Measurements from ENCODE around the gene HTRA3.

Gene HTRA3

GRCh38 chr4:8255698-8256441 is 13.7 kb upstream of the HTRA3 start:
- TF ChIP-seq, protein P1, sequence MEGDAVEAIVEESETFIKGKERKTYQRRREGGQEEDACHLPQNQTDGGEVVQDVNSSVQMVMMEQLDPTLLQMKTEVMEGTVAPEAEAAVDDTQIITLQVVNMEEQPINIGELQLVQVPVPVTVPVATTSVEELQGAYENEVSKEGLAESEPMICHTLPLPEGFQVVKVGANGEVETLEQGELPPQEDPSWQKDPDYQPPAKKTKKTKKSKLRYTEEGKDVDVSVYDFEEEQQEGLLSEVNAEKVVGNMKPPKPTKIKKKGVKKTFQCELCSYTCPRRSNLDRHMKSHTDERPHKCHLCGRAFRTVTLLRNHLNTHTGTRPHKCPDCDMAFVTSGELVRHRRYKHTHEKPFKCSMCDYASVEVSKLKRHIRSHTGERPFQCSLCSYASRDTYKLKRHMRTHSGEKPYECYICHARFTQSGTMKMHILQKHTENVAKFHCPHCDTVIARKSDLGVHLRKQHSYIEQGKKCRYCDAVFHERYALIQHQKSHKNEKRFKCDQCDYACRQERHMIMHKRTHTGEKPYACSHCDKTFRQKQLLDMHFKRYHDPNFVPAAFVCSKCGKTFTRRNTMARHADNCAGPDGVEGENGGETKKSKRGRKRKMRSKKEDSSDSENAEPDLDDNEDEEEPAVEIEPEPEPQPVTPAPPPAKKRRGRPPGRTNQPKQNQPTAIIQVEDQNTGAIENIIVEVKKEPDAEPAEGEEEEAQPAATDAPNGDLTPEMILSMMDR (IDR thresholded peaks at IDR 0.05; ENCODE audit: low read depth, low read length), result no peak
- H3K4me3 ChIP-seq (replicated peaks in 1 of 2; ENCODE audit: low read depth in 2 of 2, low read length in 2 of 2), result no peak overlapping the region
- DNase-seq (ENCODE audit: low read depth in 2 of 2), result peak in 1 of 2 donors; percentile 59

DNA sequence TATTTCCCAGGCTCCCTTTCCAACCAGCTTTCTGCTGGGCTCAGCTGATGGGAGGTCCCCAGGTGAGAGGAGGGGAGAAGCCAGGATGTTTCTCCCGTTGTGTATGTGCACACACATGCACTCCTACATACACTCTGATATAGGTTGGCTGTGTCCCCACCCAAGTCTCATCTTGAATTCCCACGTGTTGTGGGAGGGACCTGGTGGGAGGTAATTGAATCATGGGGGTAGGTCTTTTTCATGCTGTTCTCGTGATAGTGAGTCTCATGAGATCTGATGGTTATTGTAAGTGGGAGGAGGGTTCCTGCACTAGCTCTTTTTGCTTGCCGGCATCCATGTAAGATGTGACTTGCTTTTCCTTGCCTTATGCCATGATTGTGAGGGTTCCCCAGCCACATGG is 11.7 kb upstream of the HTRA3 start:
- H3K4me3 ChIP-seq (replicated peaks in 1 of 2; ENCODE audit: low read depth in 2 of 2, low read length in 2 of 2), result no peak overlapping the region
- TF ChIP-seq, protein P1 (IDR thresholded peaks at IDR 0.05; ENCODE audit: low read depth, low read length), result no peak
- DNase-seq (ENCODE audit: low read depth in 2 of 2), result no peak

DNA sequence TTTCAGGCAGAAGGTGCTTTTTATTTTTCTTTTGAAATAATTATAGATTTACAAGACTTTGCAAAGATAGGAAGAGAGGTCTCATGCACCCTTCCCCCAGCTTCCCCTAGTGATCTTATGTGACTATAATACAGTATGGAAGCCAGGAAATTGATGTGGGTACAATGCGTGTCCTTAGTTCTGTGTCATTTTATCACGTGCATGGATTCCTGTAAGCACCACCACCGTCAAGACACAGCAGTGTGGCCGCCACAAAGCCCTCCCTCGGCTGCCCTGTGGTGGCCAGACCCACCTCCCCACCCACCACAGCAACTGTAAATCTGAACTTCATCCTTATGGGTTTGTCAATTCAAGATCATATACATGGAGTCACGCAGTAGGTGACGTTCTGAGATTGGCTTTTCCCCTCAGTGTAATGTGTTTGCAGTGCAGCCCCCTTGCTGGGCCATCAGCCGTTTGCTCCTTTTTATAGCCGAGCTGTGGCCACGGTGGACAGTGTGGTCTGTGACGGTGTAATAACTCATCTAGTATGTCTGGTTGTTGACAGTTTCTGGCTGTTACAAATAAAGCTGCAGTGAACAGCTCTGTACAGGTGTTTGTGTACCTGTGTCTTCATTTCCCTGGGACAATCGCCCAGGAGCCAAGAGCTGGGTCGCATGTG is 10.9 kb upstream of the HTRA3 start:
- no peak for DNase-seq (ENCODE audit: low read depth in 2 of 2)
- TF ChIP-seq, protein P1 (IDR thresholded peaks at IDR 0.05; ENCODE audit: low read depth, low read length), result no peak
- no peak overlapping the region for H3K4me3 ChIP-seq (replicated peaks in 1 of 2; ENCODE audit: low read depth in 2 of 2, low read length in 2 of 2)

DNA sequence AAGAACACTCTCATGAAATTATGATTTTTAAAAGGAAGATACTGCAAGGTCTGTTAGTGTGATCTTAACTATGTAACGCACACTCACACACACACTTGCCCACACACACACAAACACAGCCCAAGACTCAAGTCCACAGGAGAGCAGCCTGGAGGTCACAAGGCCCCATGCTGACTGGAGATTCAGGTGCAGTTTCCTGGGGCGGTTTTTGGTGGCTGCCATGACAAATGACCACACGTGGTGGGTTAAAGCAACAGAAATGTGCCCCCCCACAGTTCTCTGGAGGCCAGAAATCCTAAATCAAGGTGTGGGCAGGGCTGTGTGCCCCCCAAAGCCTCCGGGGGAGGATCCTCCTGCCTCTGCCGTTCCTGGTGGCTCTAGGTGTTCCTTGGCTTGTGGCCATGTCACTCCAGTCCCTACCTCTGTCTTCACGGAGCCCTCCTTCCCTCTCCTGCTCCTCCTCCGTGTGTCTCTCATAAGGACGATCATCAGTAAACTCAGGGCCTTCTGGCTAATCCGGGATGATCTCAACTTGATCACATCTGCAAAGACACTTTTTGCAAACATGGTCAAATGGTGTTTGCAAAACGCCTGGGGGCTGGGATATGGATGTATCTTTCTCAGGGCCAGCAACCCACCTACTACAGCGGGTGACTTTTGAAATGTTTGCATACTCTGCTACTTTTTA is 9.7 kb upstream of the HTRA3 start:
- DNase-seq (ENCODE audit: low read depth in 2 of 2), result no peak

GRCh38 chr4:8260656-8261111 is 8.9 kb upstream of the HTRA3 start:
- no peak overlapping the region for H3K4me3 ChIP-seq (replicated peaks in 1 of 2; ENCODE audit: low read depth in 2 of 2, low read length in 2 of 2)
- peak; percentile 67 to 76 for DNase-seq (ENCODE audit: low read depth in 2 of 2)
- TF ChIP-seq, protein P1 (IDR thresholded peaks at IDR 0.05; ENCODE audit: low read depth, low read length), result no peak

More for the DNA sequence above, 9.7 kb upstream of the HTRA3 start:
- TF ChIP-seq, protein P1 (IDR thresholded peaks at IDR 0.05; ENCODE audit: low read depth, low read length), result no peak
- no peak overlapping the region for H3K4me3 ChIP-seq (replicated peaks in 1 of 2; ENCODE audit: low read depth in 2 of 2, low read length in 2 of 2)

DNA sequence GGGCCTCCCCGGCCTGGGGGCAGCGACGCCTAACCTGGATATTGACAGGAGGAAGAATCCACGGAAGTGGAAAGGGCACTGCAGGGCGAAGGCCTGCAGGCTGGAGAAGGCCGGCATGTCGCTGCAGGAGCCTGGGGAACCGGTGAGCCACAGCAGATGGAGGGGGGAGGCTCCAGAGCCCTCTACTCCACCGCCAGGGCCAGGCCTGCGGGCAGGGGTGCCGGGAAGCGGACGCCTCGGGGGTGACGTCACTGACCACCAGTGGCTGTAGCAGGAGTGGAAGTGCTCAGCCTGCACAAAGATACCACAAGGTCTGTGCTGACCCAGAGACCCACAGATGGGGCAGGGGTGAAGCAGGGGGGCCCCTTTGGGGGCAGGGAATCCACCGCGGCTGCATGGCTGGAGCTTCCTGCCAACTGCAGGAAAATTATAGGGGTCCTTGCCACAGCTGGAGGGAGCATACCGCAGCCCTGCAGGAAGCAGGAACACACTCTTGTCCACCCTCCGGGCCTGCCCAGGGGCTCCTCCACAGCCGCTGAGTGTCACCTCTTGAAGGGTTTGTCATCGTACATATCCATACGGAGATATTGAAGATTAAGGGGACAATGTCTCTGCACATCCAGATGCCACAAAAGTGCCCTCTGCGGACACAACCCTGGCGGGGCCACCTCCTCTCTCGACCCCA is 7.6 kb upstream of the HTRA3 start:
- DNase-seq (ENCODE audit: low read depth in 2 of 2), result no peak
- TF ChIP-seq, protein P1 (IDR thresholded peaks at IDR 0.05; ENCODE audit: low read depth, low read length), result no peak

More for the DNA sequence above, 7.6 kb upstream of the HTRA3 start:
- no peak overlapping the region for H3K4me3 ChIP-seq (replicated peaks in 1 of 2; ENCODE audit: low read depth in 2 of 2, low read length in 2 of 2)
